Neuronal stem cell (in vitro differentiated cells): ENCODE measurements around the gene IFT43.

ENCODE experiments used
- DNase-seq: peaks from one replicate; pipeline ENCODE4 v3.0.0-alpha.2; 2013; ENCODE audit warnings: low spot score
- H2AFZ ChIP-seq: one replicate; pipeline ENCODE4 v1.6.1; 2013; ENCODE audit warnings: mild to moderate bottlenecking, low read length, inconsistent platforms
- H2AK5ac ChIP-seq: 2 replicates; pipeline ENCODE4 v1.6.1; 2013; ENCODE audit warnings: low read depth, mild to moderate bottlenecking, inconsistent platforms, low read length, moderate library complexity, mixed read lengths
- H2BK120ac ChIP-seq: 2 replicates; pipeline ENCODE4 v1.6.1; 2013; ENCODE audit warnings: low read depth, mild to moderate bottlenecking, inconsistent platforms, low read length, moderate library complexity, mixed read lengths
- H2BK12ac ChIP-seq: one replicate; pipeline ENCODE4 v1.6.1; 2013; ENCODE audit warnings: low read length, inconsistent platforms
- H2BK15ac ChIP-seq: 2 replicates; pipeline ENCODE4 v1.6.1; 2013; ENCODE audit warnings: mild to moderate bottlenecking, low read length, inconsistent platforms, mixed read lengths
- H2BK5ac ChIP-seq: one replicate; pipeline ENCODE4 v1.6.1; 2013; ENCODE audit warnings: inconsistent platforms, mild to moderate bottlenecking, low read length, moderate library complexity
- H3K14ac ChIP-seq: one replicate; pipeline ENCODE4 v1.6.1; 2013; ENCODE audit warnings: low read length, inconsistent platforms
- H3K18ac ChIP-seq: 2 replicates; pipeline ENCODE4 v1.6.1; 2013; ENCODE audit warnings: low read length, inconsistent platforms
- H3K23ac ChIP-seq: 2 replicates; pipeline ENCODE4 v1.6.1; 2013; ENCODE audit warnings: low read depth, mild to moderate bottlenecking, mixed read lengths, low read length, inconsistent platforms; ENCODE audit not compliant: poor library complexity
- H3K27ac ChIP-seq: replicated peaks from 3 replicates; pipeline ENCODE4 v1.5.1; 2013; ENCODE audit warnings: low read length, inconsistent platforms
- H3K27me3 ChIP-seq, 3 experiments: 2 replicates each; pipeline ENCODE4 v1.6.1; 2013; ENCODE audit warnings: low read length in 3 of 3, mild to moderate bottlenecking in 2 of 3, inconsistent platforms in 1 of 3, low read depth in 1 of 3, mixed read lengths in 1 of 3, moderate library complexity in 1 of 3; ENCODE audit not compliant: control insufficient read depth in 3 of 3, insufficient read depth in 3 of 3
- H3K36me3 ChIP-seq, 2 donors: replicated peaks in 1 of 2; 2 replicates each; pipeline ENCODE4 v1.6.1; 2013; ENCODE audit warnings: low read length in 2 of 2; ENCODE audit not compliant: control insufficient read depth in 2 of 2, insufficient read depth in 2 of 2
- H3K4ac ChIP-seq: 2 replicates; pipeline ENCODE4 v1.6.1; 2013; ENCODE audit warnings: inconsistent platforms, mild to moderate bottlenecking, low read length, moderate library complexity
- H3K4me1 ChIP-seq, 2 donors: 1 replicate in 1 of 2; 2 replicates in 1 of 2; pipeline ENCODE4 v1.6.1; 2013; ENCODE audit warnings: low read length in 2 of 2, low read depth in 1 of 2; ENCODE audit not compliant: control insufficient read depth in 2 of 2, insufficient read depth in 1 of 2
- H3K4me2 ChIP-seq: one replicate; pipeline ENCODE4 v1.6.1; 2013; ENCODE audit warnings: mild to moderate bottlenecking, low read length, inconsistent platforms; ENCODE audit not compliant: insufficient read depth, poor library complexity, severe bottlenecking
- H3K4me3 ChIP-seq, 2 donors: 2 replicates each; pipeline ENCODE4 v1.5.1; 2013; ENCODE audit warnings: low read length in 2 of 2, mild to moderate bottlenecking in 2 of 2, inconsistent platforms in 1 of 2, moderate library complexity in 1 of 2
- H3K79me1 ChIP-seq: one replicate; pipeline ENCODE4 v1.6.1; 2013; ENCODE audit warnings: low read depth, mild to moderate bottlenecking, inconsistent platforms, low read length, moderate library complexity
- H3K9ac ChIP-seq: one replicate; pipeline ENCODE4 v1.6.1; 2013; ENCODE audit warnings: mild to moderate bottlenecking, low read depth, low read length, inconsistent platforms; ENCODE audit not compliant: poor library complexity
- H3K9me3 ChIP-seq, 2 donors: replicated peaks in 1 of 2; 2 replicates each; pipeline versions ENCODE3 to v1.6.1; 2013; ENCODE audit warnings: low read length in 2 of 2, mild to moderate bottlenecking in 2 of 2, inconsistent platforms in 1 of 2, low read depth in 1 of 2, mixed read lengths in 1 of 2, moderate library complexity in 1 of 2; ENCODE audit not compliant: control insufficient read depth in 2 of 2, insufficient read depth in 1 of 2
- H4K8ac ChIP-seq: one replicate; pipeline ENCODE4 v1.6.1; 2013; ENCODE audit warnings: low read depth, mild to moderate bottlenecking, inconsistent platforms, low read length, moderate library complexity
- H4K91ac ChIP-seq: one replicate; pipeline ENCODE4 v1.6.1; 2013; ENCODE audit warnings: low read length, low read depth, mild to moderate bottlenecking, inconsistent platforms; ENCODE audit not compliant: poor library complexity
- WGBS, 2 donors: extraction: QIAGEN DNeasy Blood & Tissue Kit; methylation state at CpG; one replicate each; pipeline ENCODE4 v1.1.7; 2013; ENCODE audit warnings: missing lambda C conversion rate in 2 of 2, mixed read lengths in 1 of 2; ENCODE audit not compliant: insufficient read length in 2 of 2, insufficient replicate concordance in 1 of 2; ENCODE audit errors: extremely low coverage in 2 of 2; 5-methylcytosine and 5-hydroxymethylcytosine counted together

IFT43 gene

DNA sequence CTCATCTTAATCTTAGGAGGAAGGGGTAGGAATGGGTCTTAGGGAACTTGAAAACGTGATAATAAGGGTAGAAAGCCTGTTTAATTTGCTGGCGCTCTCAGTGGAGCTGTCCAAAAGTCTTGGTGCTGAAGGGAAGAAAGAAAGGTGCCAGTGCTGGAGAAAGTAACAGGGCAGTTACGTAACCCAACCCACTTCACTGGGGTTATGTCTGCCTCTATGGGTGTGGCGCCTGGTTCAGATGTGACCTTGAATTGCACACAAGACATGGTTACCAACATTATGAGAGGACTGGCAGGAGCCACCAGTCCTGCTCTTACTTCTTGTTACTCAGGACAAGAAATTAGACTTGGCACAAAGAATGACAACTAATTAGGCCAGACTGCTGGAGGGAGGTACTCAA lies 147.5 kb downstream of the IFT43 start:
- no peak overlapping the region for H2BK5ac ChIP-seq
- peaks cover 0 to 7% of the 10 kb centered on the region in 2 donors for H3K4me1 ChIP-seq
- no peak overlapping the region for H3K18ac ChIP-seq
- no peak overlapping the region for H4K8ac ChIP-seq
- H3K27ac ChIP-seq, result no peak overlapping the region
- H2BK120ac ChIP-seq, result no peak overlapping the region
- no peaks in the 10 kb centered on the region for H3K9me3 ChIP-seq
- no peak overlapping the region for H2AFZ ChIP-seq
- WGBS, 2 donors, result no CpG with 5 or more reads among the region's 4 CpGs
- H3K4me3 ChIP-seq, result no peak overlapping the region
- no peak overlapping the region for H2AK5ac ChIP-seq
- peak; percentile 67 for DNase-seq
- no peaks in the 10 kb centered on the region for H3K36me3 ChIP-seq
- no peak overlapping the region for H2BK15ac ChIP-seq
- no peak overlapping the region for H3K23ac ChIP-seq
- H3K79me1 ChIP-seq, result no peaks in the 10 kb centered on the region
- no peak overlapping the region for H3K14ac ChIP-seq
- H3K27me3 ChIP-seq, result peaks cover 0 to 82% (median 40%) of the 10 kb centered on the region in 3 experiments
- no peak overlapping the region for H3K9ac ChIP-seq
- H3K4me2 ChIP-seq, result no peak overlapping the region
- no peak overlapping the region for H2BK12ac ChIP-seq
- no peak overlapping the region for H4K91ac ChIP-seq
- no peak overlapping the region for H3K4ac ChIP-seq
